ENCODE measurements around the gene PODN. TPM values are rescaled to one million over a fixed set of nuclear protein-coding genes. Genes with fewer than 3 reads are reported as not detected.

The PODN gene
- total RNA-seq (1 to 10 TPM in 6 of 7 donors, under 1 TPM in 1; 0.64 to 3.8 (median 1.4) TPM), polyA plus RNA-seq (1 to 10 TPM in 2 of 3 donors, under 1 TPM in 1; 0.67 to 3.8 (median 2.6) TPM)
- long read RNA-seq, donor 1, result 0 reads
- long read RNA-seq, donor 2, partial matches to known transcripts, result 0 of 1 reads
- long read RNA-seq, donor 2, other reads (novel, unspliced or antisense), result 0 of 1 reads

DNA sequence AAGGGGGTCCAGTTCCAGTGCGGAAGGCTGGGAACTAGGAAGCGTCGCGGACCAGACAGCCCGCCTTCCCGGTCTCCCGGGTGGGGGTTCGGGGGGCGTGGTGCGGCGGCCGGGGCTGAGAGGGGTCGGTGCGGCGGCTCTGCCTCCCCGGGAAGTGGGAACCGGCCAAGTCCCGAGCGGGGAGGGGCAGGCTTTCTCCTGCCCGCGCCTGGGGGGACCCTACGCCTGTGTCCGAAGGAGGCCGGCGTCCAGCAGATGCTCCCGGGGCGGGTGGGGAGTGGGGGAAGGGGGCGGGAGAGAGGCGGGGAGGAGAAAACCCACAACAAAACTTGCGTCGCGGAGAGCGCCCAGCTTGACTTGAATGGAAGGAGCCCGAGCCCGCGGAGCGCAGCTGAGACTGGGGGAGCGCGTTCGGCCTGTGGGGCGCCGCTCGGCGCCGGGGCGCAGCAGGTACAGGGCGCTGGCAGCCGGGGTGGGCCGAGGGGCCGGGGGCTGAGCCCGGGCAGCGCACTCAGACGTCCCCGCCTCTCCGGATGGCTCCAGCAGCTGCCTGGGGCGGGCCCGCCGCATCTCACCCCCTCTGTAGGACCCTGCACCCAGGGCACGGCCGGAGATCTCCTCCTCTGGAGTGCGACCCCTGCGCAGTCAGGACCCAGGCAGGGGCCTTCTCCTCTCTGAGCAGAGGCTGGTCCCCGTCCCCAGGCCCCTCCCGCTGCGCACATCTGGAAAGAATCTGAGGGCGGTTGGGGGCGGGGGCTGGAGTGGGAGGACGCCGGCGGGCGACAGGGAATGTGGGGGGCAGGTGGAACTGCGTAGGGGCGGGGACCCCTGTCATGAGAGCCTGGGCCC lies at the start of gene PODN:
PODN (plus strand) TSS at position 355 of the 849 bp plus-strand sequence. CDS start 7,643 bp downstream, outside the sequence.
- H3K27me3 ChIP-seq (replicated peaks in 1 of 7), result peaks cover 4 to 62% (median 34%) of the 10 kb centered on the region in 7 donors
- H3K9me3 ChIP-seq, result no peaks in the 10 kb centered on the region
- DNase-seq, result peak; percentile 66
- H3K4me1 ChIP-seq, result peaks cover 4 to 22% (median 19%) of the 10 kb centered on the region in 6 donors
- 0 to 7% (median 2%) methylated on average over 14 to 73 of the region's 73 CpGs for WGBS, 5 donors
- H3K27ac ChIP-seq, result no peak within 1 kb of the TSS
- TF ChIP-seq, protein P1, sequence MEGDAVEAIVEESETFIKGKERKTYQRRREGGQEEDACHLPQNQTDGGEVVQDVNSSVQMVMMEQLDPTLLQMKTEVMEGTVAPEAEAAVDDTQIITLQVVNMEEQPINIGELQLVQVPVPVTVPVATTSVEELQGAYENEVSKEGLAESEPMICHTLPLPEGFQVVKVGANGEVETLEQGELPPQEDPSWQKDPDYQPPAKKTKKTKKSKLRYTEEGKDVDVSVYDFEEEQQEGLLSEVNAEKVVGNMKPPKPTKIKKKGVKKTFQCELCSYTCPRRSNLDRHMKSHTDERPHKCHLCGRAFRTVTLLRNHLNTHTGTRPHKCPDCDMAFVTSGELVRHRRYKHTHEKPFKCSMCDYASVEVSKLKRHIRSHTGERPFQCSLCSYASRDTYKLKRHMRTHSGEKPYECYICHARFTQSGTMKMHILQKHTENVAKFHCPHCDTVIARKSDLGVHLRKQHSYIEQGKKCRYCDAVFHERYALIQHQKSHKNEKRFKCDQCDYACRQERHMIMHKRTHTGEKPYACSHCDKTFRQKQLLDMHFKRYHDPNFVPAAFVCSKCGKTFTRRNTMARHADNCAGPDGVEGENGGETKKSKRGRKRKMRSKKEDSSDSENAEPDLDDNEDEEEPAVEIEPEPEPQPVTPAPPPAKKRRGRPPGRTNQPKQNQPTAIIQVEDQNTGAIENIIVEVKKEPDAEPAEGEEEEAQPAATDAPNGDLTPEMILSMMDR (IDR thresholded peaks at IDR 0.05 in 8 of 11, conservative IDR thresholded peaks at IDR 0.05 in 3 of 11), result no peak
- no peak for TF ChIP-seq POLR2A (IDR thresholded peaks at IDR 0.05)
- no peak for TF ChIP-seq POLR2AphosphoS5 (IDR thresholded peaks at IDR 0.05)
- peak within 1 kb of the TSS; percentile 4 to 62 (median 26) for H3K4me3 ChIP-seq
- intact Hi-C loops (cut with DNase I; ENCODE audit: low total_unique reads), result no loop called here
- H3K36me3 ChIP-seq, result no peaks in the 10 kb centered on the region

- 2 to 4% (median 3%) methylated on average over 9 of the region's 9 CpGs for WGBS, 5 donors
- Histone ChIP-seq H3K27ac (peak overlapping the region in 6 of 8 donors; percentile 34 to 69 (median 61)), H3K4me3 (peak overlapping the region; percentile 41 to 75 (median 52)), H3K9me3 (no peaks in the 10 kb centered on the region), H3K36me3 (peaks cover 0 to 17% (median 6%) of the 10 kb centered on the region in 6 donors), H3K4me1 (peaks cover 5 to 39% (median 24%) of the 10 kb centered on the region in 6 donors), H3K27me3 (replicated peaks in 1 of 7) (no peaks in the 10 kb centered on the region)
- peak; percentile 90 for DNase-seq
- intact Hi-C loops (cut with DNase I; ENCODE audit: low total_unique reads), result no loop called here
- TF ChIP-seq POLR2A (IDR thresholded peaks at IDR 0.05) (no peak), POLR2AphosphoS5 (IDR thresholded peaks at IDR 0.05) (peak in 2 of 3 donors; percentile 33 to 82)
These were observed 47.1 kb upstream of the PODN start for GRCh38 chr1:53014791-53015507.

GRCh38 chr1:53015508-53015860 lies 46.5 kb upstream of the PODN start:
- intact Hi-C loops (cut with DNase I; ENCODE audit: low total_unique reads), result no loop called here
- Histone ChIP-seq H3K9me3 (no peaks in the 10 kb centered on the region), H3K27me3 (replicated peaks in 1 of 7) (no peaks in the 10 kb centered on the region), H3K36me3 (peaks cover 0 to 17% (median 6%) of the 10 kb centered on the region in 6 donors), H3K4me3 (peak overlapping the region; percentile 41 to 75 (median 52)), H3K27ac (peak overlapping the region in 3 of 8 donors; percentile 39 to 69 (median 57)), H3K4me1 (peaks cover 5 to 39% (median 24%) of the 10 kb centered on the region in 6 donors)
- no peak for DNase-seq
- TF ChIP-seq, protein P1 (IDR thresholded peaks at IDR 0.05 in 8 of 11, conservative IDR thresholded peaks at IDR 0.05 in 3 of 11), result no peak
- TF ChIP-seq POLR2AphosphoS5 (IDR thresholded peaks at IDR 0.05) (no peak), POLR2A (IDR thresholded peaks at IDR 0.05) (no peak)
- WGBS, 5 donors, result 34 to 63% (median 50%) methylated on average over 3 of the region's 3 CpGs

GRCh38 chr1:53016705-53017104 lies 45.3 kb upstream of the PODN start:
- H3K36me3 ChIP-seq, result peaks cover 0 to 17% (median 6%) of the 10 kb centered on the region in 6 donors
- no peak overlapping the region for H3K27ac ChIP-seq
- H3K27me3 ChIP-seq (replicated peaks in 1 of 7), result no peaks in the 10 kb centered on the region
- H3K4me1 ChIP-seq, result peaks cover 5 to 39% (median 24%) of the 10 kb centered on the region in 6 donors
- DNase-seq, result no peak
- TF ChIP-seq POLR2AphosphoS5 (IDR thresholded peaks at IDR 0.05), result no peak
- TF ChIP-seq, protein P1 (IDR thresholded peaks at IDR 0.05 in 8 of 11, conservative IDR thresholded peaks at IDR 0.05 in 3 of 11), result no peak
- TF ChIP-seq POLR2A (IDR thresholded peaks at IDR 0.05), result no peak
- 96 to 100% (median 98%) methylated on average over 1 of the region's 1 CpG for WGBS, 5 donors
- no peaks in the 10 kb centered on the region for H3K9me3 ChIP-seq
- intact Hi-C loops (cut with DNase I; ENCODE audit: low total_unique reads), result no loop called here
- H3K4me3 ChIP-seq, result no peak overlapping the region
